CD4-positive, CD25-positive, alpha-beta regulatory T cell (primary cell): Measurements from ENCODE around the gene GOLGA8M. TPM values are rescaled to one million over a fixed set of nuclear protein-coding genes. Genes with fewer than 3 reads are reported as not detected.
A peak's percentile ranks its signal among the peaks of the same experiment; 100 is the strongest.
"Not testable (repeated sequence)": the region's sequence is repeated elsewhere in the genome, so short reads cannot be mapped to it uniquely, and the experiment has no call there.

Experiments used
- ATAC-seq, 2 donors: fragments of 150-1000 bp; cut with Tn5 transposase; one replicate each; pipeline ENCODE4 v1.10.0; 2021; ENCODE audit warnings: low read depth in 2 of 2, moderate number of reproducible peaks in 2 of 2, moderate library complexity in 1 of 2
- DNase-seq, 3 donors: peaks; one replicate each; pipeline versions ENCODE4 v3.0.0 to v3.0.0-alpha.2; 2012 to 2022; ENCODE audit warnings: mixed read lengths in 1 of 3
- H3K27ac ChIP-seq: one replicate; pipeline ENCODE4 v1.7.0; 2013; ENCODE audit warnings: mild to moderate bottlenecking, low read length; ENCODE audit not compliant: insufficient read depth, poor library complexity, severe bottlenecking
- H3K27me3 ChIP-seq: one replicate; pipeline ENCODE4 v1.7.0; 2013; ENCODE audit warnings: low read length; ENCODE audit not compliant: control insufficient read depth, insufficient read depth
- H3K36me3 ChIP-seq: one replicate; pipeline ENCODE4 v1.7.0; 2013; ENCODE audit warnings: mild to moderate bottlenecking, low read length, moderate library complexity; ENCODE audit not compliant: control insufficient read depth, insufficient read depth
- H3K4me1 ChIP-seq: 2 replicates; pipeline ENCODE4 v1.7.0; 2013; ENCODE audit warnings: mild to moderate bottlenecking, low read length; ENCODE audit not compliant: insufficient read depth, control insufficient read depth, poor library complexity, severe bottlenecking
- H3K4me3 ChIP-seq: one replicate; pipeline ENCODE4 v1.7.0; 2013; ENCODE audit warnings: low read depth, mild to moderate bottlenecking, low read length, moderate library complexity
- H3K9me3 ChIP-seq, 2 experiments: 1 replicate in 1 of 2; 2 replicates in 1 of 2; pipeline ENCODE4 v1.7.0; 2013; ENCODE audit warnings: low read length in 2 of 2, mild to moderate bottlenecking in 1 of 2, moderate library complexity in 1 of 2; ENCODE audit not compliant: control insufficient read depth in 2 of 2
- H3K27ac Mint-ChIP-seq, 3 donors: one replicate each; pipeline ENCODE4 v1.8.0; 2020 to 2022; ENCODE audit warnings: mild to moderate bottlenecking in 3 of 3, mixed read lengths in 3 of 3, moderate library complexity in 2 of 3
- H3K27me3 Mint-ChIP-seq: one replicate; pipeline ENCODE4 v1.8.0; 2022; ENCODE audit warnings: mild to moderate bottlenecking, mixed read lengths
- H3K36me3 Mint-ChIP-seq: one replicate; pipeline ENCODE4 v1.8.0; 2020; ENCODE audit warnings: mixed read lengths
- H3K4me1 Mint-ChIP-seq, 4 donors: one replicate each; pipeline ENCODE4 v1.8.0; 2020 to 2022; ENCODE audit warnings: mixed read lengths in 4 of 4, mild to moderate bottlenecking in 1 of 4
- H3K4me3 Mint-ChIP-seq, 4 donors: one replicate each; pipeline ENCODE4 v1.8.0; 2020 to 2022; ENCODE audit warnings: mild to moderate bottlenecking in 4 of 4, mixed read lengths in 4 of 4, moderate library complexity in 3 of 4
- H3K9me3 Mint-ChIP-seq, 7 donors: one replicate each; pipeline ENCODE4 v1.8.0; 2020 to 2022; ENCODE audit warnings: mixed read lengths in 7 of 7, mild to moderate bottlenecking in 3 of 7, moderate library complexity in 2 of 7
- polyA plus RNA-seq, 4 donors: library from polyadenylated mRNA; unstranded; fragments of 300-500 nt; fragmentation: Illumina TruSeq; gene quantifications; one replicate each; pipeline ENCODE4 v1.2.3, GENCODE V29; 2021
- total RNA-seq: library from RNA; stranded (reverse); gene quantifications from one replicate; pipeline ENCODE4 v1.2.3, GENCODE V29; 2022

Gene GOLGA8M
- total RNA-seq (1.1 TPM), polyA plus RNA-seq (not detected)

- H3K36me3 ChIP-seq, DNase-seq, ATAC-seq: not testable (repeated sequence)
Observed at GRCh38 chr15:28712270-28712669, at the start of gene GOLGA8M. Gene GOLGA8M, minus strand, starts transcription at chr15:28712421. Its CDS starts 98 bp downstream, at chr15:28712323.

GRCh38 chr15:28742890-28743289 lies 30.7 kb upstream of the GOLGA8M start:
- H3K9me3 Mint-ChIP-seq, H3K36me3 Mint-ChIP-seq, DNase-seq, H3K9me3 ChIP-seq, H3K27me3 Mint-ChIP-seq, H3K4me3 Mint-ChIP-seq, H3K4me1 Mint-ChIP-seq, H3K27ac Mint-ChIP-seq, H3K27ac ChIP-seq, H3K4me1 ChIP-seq, H3K4me3 ChIP-seq, H3K36me3 ChIP-seq, ATAC-seq, H3K27me3 ChIP-seq: not testable (repeated sequence)

More at GRCh38 chr15:28712270-28712669, at the start of gene GOLGA8M:
- H3K9me3 Mint-ChIP-seq, H3K4me3 ChIP-seq, H3K27me3 Mint-ChIP-seq, H3K27me3 ChIP-seq, H3K36me3 Mint-ChIP-seq, H3K27ac Mint-ChIP-seq, H3K4me1 Mint-ChIP-seq, H3K27ac ChIP-seq, H3K4me1 ChIP-seq, H3K4me3 Mint-ChIP-seq, H3K9me3 ChIP-seq: not testable (repeated sequence)

- H3K9me3 Mint-ChIP-seq, H3K27me3 ChIP-seq, H3K36me3 Mint-ChIP-seq, H3K36me3 ChIP-seq, H3K9me3 ChIP-seq, H3K4me1 ChIP-seq: not testable (repeated sequence)
- H3K27ac Mint-ChIP-seq = peak overlapping the region; percentile 65 to 93 (median 74)
- DNase-seq = peak in 2 of 3 donors; percentile 51 to 57
- ATAC-seq = peak in 1 of 2 donors; percentile 45
- H3K27me3 Mint-ChIP-seq = peaks cover 15% of the 10 kb centered on the region
- peaks cover 0 to 13% (median 3%) of the 10 kb centered on the region in 4 donors for H3K4me1 Mint-ChIP-seq
- H3K4me3 Mint-ChIP-seq = peak overlapping the region; percentile 66 to 92 (median 90)
- Histone ChIP-seq H3K4me3 (peak overlapping the region; percentile 13), H3K27ac (peak overlapping the region; percentile 68)
Observed at GRCh38 chr15:28738590-28739292, 26.5 kb upstream of the GOLGA8M start.

GRCh38 chr15:28738200-28738561 lies 26.0 kb upstream of the GOLGA8M start:
- Mint-ChIP-seq H3K4me1 (peaks cover 0 to 13% (median 3%) of the 10 kb centered on the region in 4 donors), H3K27ac (peak overlapping the region; percentile 65 to 93 (median 74)), H3K4me3 (peak overlapping the region; percentile 66 to 92 (median 90)), H3K27me3 (peaks cover 15% of the 10 kb centered on the region)
- ATAC-seq = peak; percentile 9 to 23
- not testable (repeated sequence) for DNase-seq, H3K36me3 ChIP-seq, H3K9me3 ChIP-seq, H3K36me3 Mint-ChIP-seq, H3K9me3 Mint-ChIP-seq, H3K4me1 ChIP-seq, H3K27me3 ChIP-seq
- Histone ChIP-seq H3K27ac (peak overlapping the region; percentile 41), H3K4me3 (peak overlapping the region; percentile 13)

- peaks cover 0 to 13% (median 3%) of the 10 kb centered on the region in 4 donors for H3K4me1 Mint-ChIP-seq
- peak; percentile 72 to 73 for ATAC-seq
- peak overlapping the region; percentile 32 for H3K4me3 ChIP-seq
- peak overlapping the region in 1 of 3 donors; percentile 75 for H3K27ac Mint-ChIP-seq
- H3K27ac ChIP-seq = peak overlapping the region; percentile 57
- peak in 1 of 3 donors; percentile 25 for DNase-seq
- peaks cover 15% of the 10 kb centered on the region for H3K27me3 Mint-ChIP-seq
- peak overlapping the region in 3 of 4 donors; percentile 77 to 81 (median 80) for H3K4me3 Mint-ChIP-seq
- not testable (repeated sequence) for H3K4me1 ChIP-seq, H3K27me3 ChIP-seq, H3K9me3 Mint-ChIP-seq, H3K9me3 ChIP-seq, H3K36me3 Mint-ChIP-seq, H3K36me3 ChIP-seq
Observed at GRCh38 chr15:28737521-28738199, 25.4 kb upstream of the GOLGA8M start.

- H3K9me3 Mint-ChIP-seq, ATAC-seq, H3K4me1 Mint-ChIP-seq, H3K9me3 ChIP-seq, H3K27ac ChIP-seq, H3K4me1 ChIP-seq, H3K36me3 Mint-ChIP-seq, H3K36me3 ChIP-seq, H3K27me3 Mint-ChIP-seq, H3K4me3 ChIP-seq, H3K27ac Mint-ChIP-seq, H3K27me3 ChIP-seq: not testable (repeated sequence)
- peak overlapping the region in 1 of 4 donors; percentile 50 for H3K4me3 Mint-ChIP-seq
- DNase-seq = peak in 2 of 3 donors; percentile 26 to 29
Observed at GRCh38 chr15:28728061-28728460, 15.8 kb upstream of the GOLGA8M start.

GRCh38 chr15:28727026-28727425 lies 14.8 kb upstream of the GOLGA8M start:
- H3K4me1 ChIP-seq, H3K9me3 ChIP-seq, H3K4me3 ChIP-seq, H3K36me3 ChIP-seq, ATAC-seq, H3K9me3 Mint-ChIP-seq, H3K27ac ChIP-seq, H3K27me3 ChIP-seq, H3K4me1 Mint-ChIP-seq, H3K27me3 Mint-ChIP-seq, H3K4me3 Mint-ChIP-seq, DNase-seq, H3K27ac Mint-ChIP-seq, H3K36me3 Mint-ChIP-seq: not testable (repeated sequence)

GRCh38 chr15:28726102-28726501 lies 13.9 kb upstream of the GOLGA8M start:
- no peak overlapping the region for H3K27ac ChIP-seq
- H3K4me3 Mint-ChIP-seq = no peak overlapping the region

More at GRCh38 chr15:28726102-28726501, 13.9 kb upstream of the GOLGA8M start:
- DNase-seq = no peak
- H3K36me3 ChIP-seq = no peaks in the 10 kb centered on the region
- no peak overlapping the region for H3K4me3 ChIP-seq
- no peaks in the 10 kb centered on the region for H3K27me3 ChIP-seq
- H3K4me1 ChIP-seq = no peaks in the 10 kb centered on the region
- H3K9me3 ChIP-seq = no peaks in the 10 kb centered on the region
- Mint-ChIP-seq H3K9me3 (no peaks in the 10 kb centered on the region), H3K4me1 (peaks cover 0 to 7% (median under 1%) of the 10 kb centered on the region in 4 donors), H3K27me3 (peaks cover 4% of the 10 kb centered on the region), H3K27ac (no peak overlapping the region), H3K36me3 (no peaks in the 10 kb centered on the region)
- ATAC-seq = no peak
